Keratinocyte (primary cell): ENCODE results near the gene WDR83. TPM values are rescaled to one million over a fixed set of nuclear protein-coding genes. Genes with fewer than 3 reads are reported as not detected.

Source experiments
- DNase-seq: peaks from one replicate; pipeline ENCODE4 v3.0.0-alpha.2; 2011; ENCODE audit warnings: low read depth, missing footprints, low spot score
- FAIRE-seq: peaks from 2 replicates; lab custom pipeline; 2011; peaks lifted over from hg19 to GRCh38; lab: Jason Lieb, UNC
- H2AFZ ChIP-seq: 2 replicates; pipeline ENCODE4 v1.6.0; 2012; ENCODE audit warnings: low read length, control low read depth, inconsistent platforms; ENCODE audit not compliant: control insufficient read depth
- H3K27ac ChIP-seq: 2 replicates; pipeline ENCODE4 v1.5.1; 2011; ENCODE audit warnings: low read length; ENCODE audit not compliant: control insufficient read depth, insufficient read depth
- H3K27me3 ChIP-seq: 3 replicates; pipeline ENCODE4 v1.6.0; 2011; ENCODE audit warnings: low read length; ENCODE audit not compliant: control insufficient read depth, insufficient read depth; ENCODE audit errors: extremely low read depth
- H3K36me3 ChIP-seq, 2 experiments: 2 replicates in 1 of 2; 3 replicates in 1 of 2; pipeline ENCODE4 v1.5.1; 2011; ENCODE audit warnings: low read length in 2 of 2, mild to moderate bottlenecking in 1 of 2; ENCODE audit not compliant: control insufficient read depth in 2 of 2, insufficient read depth in 2 of 2; ENCODE audit errors: extremely low read depth in 1 of 2
- H3K4me1 ChIP-seq: 3 replicates; pipeline ENCODE4 v1.5.1; 2011; ENCODE audit warnings: low read length; ENCODE audit not compliant: control insufficient read depth, insufficient read depth; ENCODE audit errors: extremely low read depth
- H3K4me2 ChIP-seq: 3 replicates; pipeline ENCODE4 v1.6.0; 2011; ENCODE audit warnings: low read depth, low read length; ENCODE audit not compliant: control insufficient read depth, insufficient read depth; ENCODE audit errors: extremely low read depth
- H3K4me3 ChIP-seq, 3 experiments: fragments of 200-600 bp in 1 of 3; sonication (generic) in 1 of 3; 2 replicates in 2 of 3; 3 replicates in 1 of 3; pipeline ENCODE4 v1.5.1; 2011 to 2016; ENCODE audit warnings: low read length in 3 of 3, mild to moderate bottlenecking in 3 of 3, control low read depth in 2 of 3, inconsistent platforms in 1 of 3, low read depth in 1 of 3, mixed read lengths in 1 of 3, mixed run types in 1 of 3, moderate library complexity in 1 of 3; ENCODE audit not compliant: control insufficient read depth in 2 of 3, insufficient read depth in 2 of 3; ENCODE audit errors: extremely low read depth in 1 of 3
- H3K79me2 ChIP-seq: 2 replicates; pipeline ENCODE4 v1.6.0; 2012; ENCODE audit warnings: low read length; ENCODE audit not compliant: control insufficient read depth, insufficient read depth
- H3K9ac ChIP-seq: 3 replicates; pipeline ENCODE4 v1.6.0; 2011; ENCODE audit warnings: low read length; ENCODE audit not compliant: control insufficient read depth, insufficient read depth; ENCODE audit errors: extremely low read depth
- H3K9me1 ChIP-seq: 3 replicates; pipeline ENCODE4 v1.6.0; 2011; ENCODE audit warnings: low read length; ENCODE audit not compliant: control insufficient read depth, insufficient read depth; ENCODE audit errors: extremely low read depth
- H3K9me3 ChIP-seq: 2 replicates; pipeline ENCODE4 v1.5.1; 2012; ENCODE audit warnings: low read depth, low read length; ENCODE audit not compliant: control insufficient read depth
- H4K20me1 ChIP-seq: 3 replicates; pipeline ENCODE4 v1.6.0; 2011; ENCODE audit warnings: low read length; ENCODE audit not compliant: control insufficient read depth, insufficient read depth; ENCODE audit errors: extremely low read depth
- CTCF ChIP-seq, 3 experiments: IDR thresholded peaks in 1 of 3; conservative IDR thresholded peaks in 1 of 3; optimal IDR thresholded peaks in 1 of 3; 2 replicates in 2 of 3; 3 replicates in 1 of 3; pipeline versions ENCODE3 to v1.5.1; 2011; ENCODE audit warnings: low read length in 3 of 3, mild to moderate bottlenecking in 3 of 3, moderate library complexity in 2 of 3, control low read depth in 1 of 3, inconsistent platforms in 1 of 3; ENCODE audit not compliant: insufficient read depth in 2 of 3; ENCODE audit errors: extremely low read depth in 1 of 3
- EZH2 ChIP-seq: IDR thresholded peaks from one replicate; pipeline ENCODE4 v1.6.1; 2012; ENCODE audit warnings: inconsistent platforms, mild to moderate bottlenecking, low read length, moderate library complexity
- dilution Hi-C: fragments of 300-500 bp; cut with MboI; formaldehyde crosslinking; loops from one replicate; pipeline ENCODE4 v1.7.0; 2020; ENCODE audit warnings: low sequenced_read_pairs; ENCODE audit not compliant: extremely low pct_ligation_motif_present
- polyA plus RNA-seq, 5 experiments: library from polyadenylated mRNA; depleted of rRNA in 3 of 5; stranded (reverse) in 3 of 5; stranded (forward) in 1 of 5; unstranded in 1 of 5; fragments of >200 nt; gene quantifications; 1 replicate in 1 of 5; 2 replicates in 3 of 5; 3 replicates in 1 of 5; pipeline versions ENCODE4 v1.2.1 to v1.2.3, GENCODE V29; 2011 to 2012; ENCODE audit warnings: missing spikeins in 2 of 5, low read depth in 1 of 5, low replicate concordance in 1 of 5

The WDR83 gene
- polyA plus RNA-seq, 1 donor (not counting 4 experiments of a cell fraction or from before 2014, with no cell fraction given), result 3.8 TPM

- dilution Hi-C loops, result no loop called here
- H2AFZ ChIP-seq, result no peak overlapping the region
- no peak for FAIRE-seq
- H3K36me3 ChIP-seq, result peaks cover 14 to 23% of the 10 kb centered on the region in 2 experiments
- peaks cover 3% of the 10 kb centered on the region for H3K9me1 ChIP-seq
- no peak overlapping the region for H3K4me2 ChIP-seq
- no peaks in the 10 kb centered on the region for H3K9me3 ChIP-seq
- H4K20me1 ChIP-seq, result no peaks in the 10 kb centered on the region
- peaks cover 37% of the 10 kb centered on the region for H3K79me2 ChIP-seq
- H3K4me3 ChIP-seq, result no peak overlapping the region
- no peak for DNase-seq
- TF ChIP-seq CTCF (optimal IDR thresholded peaks at IDR 0.05 in 1 of 3, IDR thresholded peaks at IDR 0.05 in 1 of 3, conservative IDR thresholded peaks at IDR 0.05 in 1 of 3; ENCODE audit: extremely low read depth in 1 of 3, insufficient read depth in 2 of 3, low read length in 3 of 3) (no peak), EZH2 (no peak)
- H3K27ac ChIP-seq, result no peak overlapping the region
- H3K27me3 ChIP-seq, result no peaks in the 10 kb centered on the region
- no peak overlapping the region for H3K9ac ChIP-seq
- H3K4me1 ChIP-seq, result peaks cover 28% of the 10 kb centered on the region
These were observed 1.4 kb upstream of the WDR83 start for GRCh38 chr19:12665281-12665573.

- Histone ChIP-seq H3K9me3 (no peaks in the 10 kb centered on the region), H2AFZ (peak overlapping the region; percentile 88), H3K79me2 (peaks cover 42% of the 10 kb centered on the region), H3K27ac (peak overlapping the region; percentile 78), H4K20me1 (no peaks in the 10 kb centered on the region), H3K9ac (peak overlapping the region; percentile 90), H3K4me1 (peaks cover 34% of the 10 kb centered on the region), H3K27me3 (no peaks in the 10 kb centered on the region), H3K36me3 (peaks cover 14 to 26% of the 10 kb centered on the region in 2 experiments), H3K9me1 (peaks cover 3% of the 10 kb centered on the region), H3K4me2 (peak overlapping the region; percentile 99), H3K4me3 (peak overlapping the region; percentile 64 to 95 (median 81))
- DNase-seq (no peak), FAIRE-seq (no peak)
- TF ChIP-seq CTCF (optimal IDR thresholded peaks at IDR 0.05 in 1 of 3, IDR thresholded peaks at IDR 0.05 in 1 of 3, conservative IDR thresholded peaks at IDR 0.05 in 1 of 3; ENCODE audit: extremely low read depth in 1 of 3, insufficient read depth in 2 of 3, low read length in 3 of 3), result no peak
- no peak for TF ChIP-seq EZH2
- dilution Hi-C loops, result no loop called here
These were observed 839 bp upstream of the WDR83 start for GRCh38 chr19:12665671-12666264.
